Anterior cingulate cortex (tissue), 58 donors: ENCODE data around the gene KLK10.

Experiments used
- DNase-seq, 58 donors: peaks; one replicate each; lab custom pipeline; 2025; lab: John Stamatoyannopoulos, UW

Gene KLK10

GRCh38 chr19:51027126-51027806 lies 7.8 kb upstream of the KLK10 start:
- DNase-seq, result no peak

GRCh38 chr19:51026554-51026831 lies 7.0 kb upstream of the KLK10 start, which contains the start of gene KLK11:
Gene KLK11 (minus strand): TSS chr19:51026616. CDS start chr19:51025631, 985 bp downstream.
- DNase-seq, result no peak

GRCh38 chr19:51025809-51026553 lies 6.5 kb upstream of the KLK10 start:
- DNase-seq, result no peak

GRCh38 chr19:51025401-51025800 lies 5.9 kb upstream of the KLK10 start:
- DNase-seq, result no peak

GRCh38 chr19:51024924-51025323 lies 5.4 kb upstream of the KLK10 start:
- no peak for DNase-seq

GRCh38 chr19:51023946-51024345 lies 4.4 kb upstream of the KLK10 start:
- DNase-seq, result no peak

GRCh38 chr19:51022526-51022925 lies 3.0 kb upstream of the KLK10 start:
- DNase-seq, result no peak

- DNase-seq, result peak in 9 of 58 donors; percentile 5 to 48 (median 11)
Measured at GRCh38 chr19:51020988-51021651, 1.6 kb upstream of the KLK10 start.

- DNase-seq, result no peak
Measured at GRCh38 chr19:51018745-51019543, 565 bp downstream of the KLK10 start.

GRCh38 chr19:51016798-51017683 lies 2.5 kb downstream of the KLK10 start:
- DNase-seq, result peak in 52 of 58 donors; percentile 7 to 77 (median 45)

GRCh38 chr19:51015691-51016267 lies 3.7 kb downstream of the KLK10 start:
- no peak for DNase-seq

- DNase-seq, result no peak
Measured at GRCh38 chr19:51014242-51014641, 5.3 kb downstream of the KLK10 start.

- DNase-seq, result no peak
Measured at GRCh38 chr19:51012661-51013190, 6.8 kb downstream of the KLK10 start.

- DNase-seq, result no peak
Measured at GRCh38 chr19:51010066-51010795, 9.3 kb downstream of the KLK10 start.

GRCh38 chr19:51009061-51009891 lies 10.2 kb downstream of the KLK10 start:
- no peak for DNase-seq

GRCh38 chr19:51007488-51007887 lies 12.0 kb downstream of the KLK10 start:
- no peak for DNase-seq

- DNase-seq, result no peak
Measured at GRCh38 chr19:51006406-51006805, 13.1 kb downstream of the KLK10 start.

GRCh38 chr19:51005248-51005647 lies 14.3 kb downstream of the KLK10 start:
- DNase-seq, result no peak
